SK-N-SH (cell line): Measurements from ENCODE around the gene SLC26A1.

Experiments used
- CTCF ChIP-seq: fragments of 200-600 bp; sonication (generic); IDR thresholded peaks from 2 replicates; pipeline ENCODE4 v1.6.1; 2017; ENCODE audit warnings: antibody characterized with exemption, mild to moderate bottlenecking, moderate library complexity
- EP300 ChIP-seq, 2 experiments: IDR thresholded peaks; 2 replicates each; pipeline versions ENCODE4 v1.4.0 to v1.6.1; 2012; ENCODE audit warnings: borderline replicate concordance in 1 of 2, low read depth in 1 of 2, low read length in 1 of 2
- GABPA ChIP-seq: IDR thresholded peaks from 2 replicates; pipeline ENCODE4 v1.4.0; 2012; ENCODE audit warnings: low read depth, mild to moderate bottlenecking
- MEF2A ChIP-seq: IDR thresholded peaks from 2 replicates; pipeline ENCODE4 v1.4.0; 2012; ENCODE audit warnings: low read depth, borderline replicate concordance
- MXI1 ChIP-seq: IDR thresholded peaks from 2 replicates; pipeline ENCODE4 v1.6.1; 2012; ENCODE audit warnings: mild to moderate bottlenecking, low read depth, low read length, improper control_type of control experiment
- POLR2AphosphoS5 ChIP-seq: IDR thresholded peaks from 2 replicates; pipeline ENCODE4 v1.6.1; 2012; ENCODE audit warnings: low read depth, low read length
- TCF12 ChIP-seq: IDR thresholded peaks from 2 replicates; pipeline ENCODE4 v1.4.0; 2012
- USF1 ChIP-seq: IDR thresholded peaks from 2 replicates; pipeline ENCODE4 v1.4.0; 2012; ENCODE audit warnings: low read depth, borderline replicate concordance
- YY1 ChIP-seq: IDR thresholded peaks from 2 replicates; pipeline ENCODE4 v1.4.0; 2012; ENCODE audit warnings: low read depth, mild to moderate bottlenecking

GRCh38 chr4:988726-989721, 4.2 kb downstream of the SLC26A1 start:
- TF ChIP-seq CTCF: no peak
- no peak for TF ChIP-seq POLR2AphosphoS5
- TF ChIP-seq YY1: no peak
- no peak for TF ChIP-seq USF1
- no peak for TF ChIP-seq EP300 (IDR thresholded peaks at IDR 0.05; ENCODE audit: borderline replicate concordance in 1 of 2, low read depth in 1 of 2, low read length in 1 of 2)
- no peak for TF ChIP-seq MEF2A
- TF ChIP-seq TCF12: no peak
- no peak for TF ChIP-seq MXI1
- TF ChIP-seq GABPA: no peak
